HS-27A (cell line): ENCODE results near the gene ZC3H12A.

ENCODE experiments used
- DNase-seq: peaks from one replicate; pipeline ENCODE4 v3.0.0-alpha.2; 2012; ENCODE audit warnings: low read depth, missing footprints

Gene ZC3H12A

GRCh38 chr1:37455516-37455915 lies 18.9 kb upstream of the ZC3H12A start:
- DNase-seq, result no peak

- DNase-seq, result no peak
Observed at GRCh38 chr1:37456614-37457013, 17.8 kb upstream of the ZC3H12A start.

GRCh38 chr1:37458551-37458950 lies 15.8 kb upstream of the ZC3H12A start:
- DNase-seq, result no peak

DNA sequence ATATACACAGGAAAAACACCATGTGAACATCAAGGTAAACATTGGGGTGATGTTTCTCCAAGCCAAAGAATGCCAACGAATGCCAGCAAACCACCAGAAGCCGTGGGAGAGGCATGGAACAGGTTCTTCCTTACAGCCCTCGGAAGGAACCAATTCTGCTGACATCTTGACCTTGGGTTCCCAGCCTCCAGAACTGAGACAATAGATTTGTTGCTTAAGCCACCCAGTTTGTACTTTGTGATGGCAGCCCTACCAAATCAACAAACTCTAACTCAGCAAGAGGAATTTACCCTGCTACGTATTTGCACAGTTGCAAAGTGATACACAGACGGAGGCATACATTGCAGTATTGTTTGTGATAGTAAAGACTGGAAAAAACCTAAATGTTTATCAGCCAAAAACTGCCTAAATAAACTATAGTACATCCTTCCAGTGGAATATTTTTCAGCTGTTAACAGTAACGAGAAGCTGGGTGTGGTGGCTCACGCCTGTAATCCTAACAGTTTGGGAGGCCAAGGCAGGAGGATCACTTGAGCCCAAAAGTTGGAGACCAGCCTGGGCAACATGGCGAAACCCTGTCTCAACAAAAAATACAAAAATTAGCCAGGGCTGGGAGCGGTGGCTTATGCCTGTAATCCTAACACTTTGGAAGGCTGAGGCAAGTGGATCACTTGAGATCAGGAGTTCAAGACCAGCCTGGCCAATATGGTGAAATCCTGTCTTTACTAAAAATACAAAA lies 12.5 kb upstream of the ZC3H12A start:
- no peak for DNase-seq

- DNase-seq, result no peak
Observed at GRCh38 chr1:37464443-37464842, 9.9 kb upstream of the ZC3H12A start.

DNA sequence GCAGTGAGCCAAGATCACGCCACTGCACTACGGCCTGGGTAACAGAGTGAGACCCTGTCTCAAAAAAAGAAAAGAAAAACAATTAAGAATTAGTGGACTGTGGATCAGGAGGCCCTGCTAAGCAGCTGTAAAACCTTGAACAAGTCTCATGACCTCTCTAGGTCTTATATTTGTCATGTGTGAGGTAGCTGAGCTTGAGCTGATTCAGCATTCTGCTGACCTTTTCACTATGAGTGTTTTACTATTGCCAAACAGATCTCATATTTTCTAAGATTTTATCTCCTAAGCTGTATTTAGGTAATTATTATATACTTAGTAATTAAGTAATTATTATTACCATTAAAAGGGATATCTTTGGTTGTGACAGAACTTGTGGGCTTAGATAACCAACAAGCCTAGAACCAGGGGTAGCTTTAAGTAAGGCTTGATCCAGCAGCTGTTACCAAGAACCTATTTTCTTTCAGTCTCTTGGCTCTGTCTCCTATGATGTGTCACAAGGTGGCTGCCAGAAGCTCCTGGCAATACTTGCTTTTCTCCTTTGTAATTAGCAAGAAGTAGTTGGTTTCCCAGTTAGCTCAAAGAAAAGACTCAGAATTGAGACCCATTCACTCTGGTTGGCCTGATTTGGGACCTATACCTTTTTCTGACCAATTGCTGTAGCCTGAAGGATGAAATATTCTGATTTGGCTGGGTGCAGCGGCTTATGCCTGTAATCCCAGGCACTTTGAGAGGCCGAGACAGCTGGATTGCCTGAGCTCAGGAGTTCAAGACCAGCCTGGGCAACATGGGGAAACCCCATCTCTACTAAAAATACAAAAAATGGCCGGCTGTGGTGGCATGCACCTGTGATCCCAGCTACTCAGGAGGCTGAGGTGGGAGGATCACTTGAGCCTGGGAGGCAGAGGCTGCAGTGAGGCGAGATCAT lies 8.5 kb upstream of the ZC3H12A start:
- DNase-seq, result no peak

- no peak for DNase-seq
Observed at GRCh38 chr1:37468037-37468436, 6.3 kb upstream of the ZC3H12A start.

DNA sequence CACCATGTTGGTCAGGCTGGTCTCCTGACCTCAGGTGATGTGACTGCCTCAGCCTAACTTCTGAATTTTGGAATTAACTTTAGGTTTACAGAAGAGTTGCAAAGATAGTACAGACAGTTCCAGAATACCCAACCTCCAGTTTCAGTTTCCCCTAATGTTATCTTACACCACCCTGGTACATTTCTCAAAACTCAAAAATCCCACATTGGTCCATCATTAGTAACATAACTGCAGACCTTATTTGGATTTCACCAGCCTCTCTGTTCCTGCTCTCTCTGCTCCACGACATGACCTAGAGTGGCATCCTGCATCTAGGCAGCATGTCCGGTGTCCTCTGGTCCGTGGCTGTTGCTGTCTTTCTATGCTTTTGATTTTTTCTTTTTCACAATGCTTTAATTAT lies 5.0 kb upstream of the ZC3H12A start:
- no peak for DNase-seq

- DNase-seq, result peak; percentile 90
Observed at GRCh38 chr1:37471345-37472231, 2.8 kb upstream of the ZC3H12A start.

GRCh38 chr1:37472281-37472680 lies 2.1 kb upstream of the ZC3H12A start:
- DNase-seq, result no peak

GRCh38 chr1:37472994-37473393 lies 1.4 kb upstream of the ZC3H12A start:
- no peak for DNase-seq

GRCh38 chr1:37473431-37474045 lies 842 bp upstream of the ZC3H12A start:
- DNase-seq, result no peak

DNA sequence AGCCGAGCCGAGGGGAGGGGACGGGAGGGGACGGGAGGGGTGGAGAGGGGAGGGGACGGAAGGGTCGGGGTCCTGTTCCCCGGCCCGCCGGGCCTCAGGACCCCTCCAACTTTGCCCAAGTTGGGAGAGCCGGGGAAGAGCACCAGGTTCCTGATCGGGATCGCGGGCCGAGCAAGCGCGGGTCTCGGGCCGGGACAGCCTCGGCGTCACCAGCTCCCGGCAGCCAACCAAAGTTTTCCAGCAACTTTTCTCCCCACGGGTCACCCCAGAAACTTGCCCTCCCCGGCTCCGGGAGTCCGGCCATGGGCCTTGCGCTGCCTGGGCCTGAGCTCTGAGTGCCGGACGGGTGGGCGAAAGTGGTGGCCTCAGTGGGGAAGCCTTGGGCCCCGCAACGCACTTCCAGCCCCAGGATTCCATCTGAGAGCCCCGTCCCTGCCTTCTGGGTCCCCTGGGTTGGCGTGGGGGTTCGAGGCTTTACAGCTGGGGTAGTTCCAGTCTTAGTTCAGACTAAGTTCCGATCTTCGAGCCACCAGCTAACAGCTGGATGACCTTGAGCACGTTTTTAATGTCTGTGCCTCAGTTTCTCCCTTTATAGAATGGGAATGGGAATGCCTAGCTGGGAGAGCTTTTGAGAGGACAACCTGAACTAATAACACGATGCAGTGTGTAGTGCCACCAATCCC lies 458 bp downstream of the ZC3H12A start:
- no peak for DNase-seq

- no peak for DNase-seq
Observed at GRCh38 chr1:37475380-37476086, 1.2 kb downstream of the ZC3H12A start.

DNA sequence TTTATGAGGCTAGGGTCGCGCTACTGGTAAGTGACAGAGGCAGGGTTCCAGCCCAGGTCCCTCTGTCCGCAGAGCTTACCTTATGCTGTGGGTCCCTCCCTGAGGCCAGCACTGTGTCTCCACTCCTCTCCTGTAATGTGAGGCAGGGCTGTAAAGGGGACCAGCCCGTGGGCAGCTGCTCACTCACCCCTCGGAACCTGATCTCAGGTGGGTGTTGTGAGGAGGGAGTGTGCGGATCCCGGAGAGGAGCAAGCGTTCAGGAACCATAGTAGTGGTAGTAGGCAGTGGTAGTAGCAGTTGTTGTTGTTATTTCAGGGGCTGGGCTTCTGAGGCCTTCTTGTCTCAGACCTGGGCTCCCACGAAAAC lies 1.7 kb downstream of the ZC3H12A start:
- no peak for DNase-seq

GRCh38 chr1:37476460-37477197 lies 2.2 kb downstream of the ZC3H12A start:
- DNase-seq, result peak; percentile 85

DNA sequence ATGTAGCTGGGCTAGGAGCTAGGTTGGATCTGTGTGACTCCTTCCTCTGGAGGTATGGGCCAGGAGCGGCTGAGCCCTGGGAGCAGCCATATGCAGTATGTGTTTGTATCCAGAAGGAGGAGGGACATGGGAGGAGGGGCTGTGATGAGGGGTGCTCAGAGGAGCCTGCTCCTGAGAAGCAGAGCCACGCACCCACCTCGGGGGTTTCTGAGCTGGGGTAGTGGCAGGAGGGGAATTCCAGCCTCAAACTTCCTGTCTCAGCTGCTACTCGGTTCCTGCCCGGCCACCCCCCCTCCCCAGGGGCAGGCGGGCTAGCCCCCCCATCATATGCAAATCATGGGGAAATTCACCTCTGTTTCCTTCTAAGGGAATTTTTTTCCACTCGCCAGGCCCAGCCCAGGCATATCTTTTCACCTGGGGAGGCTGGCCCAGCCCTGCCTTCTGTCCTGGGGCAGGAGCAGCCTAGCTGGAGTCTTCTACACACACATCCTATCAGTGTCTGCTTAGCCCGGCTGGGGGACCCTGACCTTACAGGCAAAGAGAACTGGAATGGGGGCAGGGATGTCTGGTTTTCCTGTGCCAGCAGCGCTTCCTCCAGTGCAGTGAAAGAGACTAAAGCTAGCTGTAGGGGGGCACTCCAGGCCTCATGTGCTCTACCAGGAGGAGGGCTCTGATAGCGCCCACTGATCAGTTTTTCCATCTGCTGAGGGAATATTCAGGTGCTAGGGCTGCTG lies 3.0 kb downstream of the ZC3H12A start:
- DNase-seq, result no peak

GRCh38 chr1:37477946-37478345 lies 3.6 kb downstream of the ZC3H12A start:
- DNase-seq, result no peak

DNA sequence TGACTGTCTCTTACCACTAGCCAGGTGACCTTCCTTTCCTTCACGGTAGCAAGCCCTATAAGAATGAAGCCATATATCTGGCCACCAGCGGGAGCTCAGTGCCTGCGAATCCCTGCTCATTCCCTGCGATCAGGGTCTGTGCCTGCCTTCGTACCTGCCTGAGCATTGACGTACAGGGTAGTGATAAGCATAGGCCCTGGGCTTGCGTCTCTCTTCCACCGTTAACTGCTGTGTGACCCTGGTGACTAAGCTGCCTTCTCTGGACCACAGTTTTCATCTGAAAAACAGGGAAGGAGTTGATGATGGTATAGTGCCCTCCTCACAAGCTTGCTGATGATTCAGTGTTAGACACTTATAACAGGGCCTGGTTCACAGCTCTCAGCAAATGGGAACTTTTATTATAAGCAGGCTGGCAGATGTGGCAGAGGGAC lies 4.1 kb downstream of the ZC3H12A start:
- no peak for DNase-seq
